GM15510 (cell line): Measurements from ENCODE around the gene DNAJA3.
A peak's percentile ranks its signal among the peaks of the same experiment; 100 is the strongest.

Experiments
- POLR2A ChIP-seq: IDR thresholded peaks from 3 replicates; pipeline ENCODE4 v1.6.1; 2011; ENCODE audit warnings: borderline replicate concordance; ENCODE audit not compliant: insufficient read length; ENCODE audit errors: extremely low read depth

DNAJA3 gene

DNA sequence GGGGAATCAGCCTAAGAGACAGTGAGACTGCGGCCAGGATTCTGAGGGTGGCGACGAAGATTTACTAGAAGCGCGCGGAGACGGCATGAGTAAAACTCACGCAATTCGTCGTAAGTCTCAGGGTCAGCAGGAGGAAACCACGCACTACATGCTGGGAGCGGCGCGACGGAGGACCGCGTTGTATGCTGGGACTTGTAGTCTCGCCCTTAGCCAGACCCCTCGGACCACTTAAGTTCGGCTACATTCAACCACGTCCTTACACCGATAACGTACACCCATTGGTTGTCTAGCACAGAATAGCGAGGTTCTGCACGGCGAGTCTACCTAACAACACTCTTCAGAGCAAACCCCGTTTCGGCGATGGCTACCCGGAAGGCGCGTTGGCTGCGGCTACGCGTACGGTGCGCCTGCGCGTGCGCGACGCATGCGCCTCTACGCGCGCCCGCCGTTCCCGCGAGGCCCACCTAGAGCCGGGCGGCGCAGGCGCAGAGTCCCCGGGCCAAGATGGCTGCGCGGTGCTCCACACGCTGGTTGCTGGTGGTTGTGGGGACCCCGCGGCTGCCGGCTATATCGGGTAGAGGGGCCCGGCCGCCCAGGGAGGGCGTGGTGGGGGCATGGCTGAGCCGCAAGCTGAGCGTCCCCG, at the start of gene DNAJA3:
Gene DNAJA3, plus strand, starts transcription at position 491 of the 643 bp plus-strand sequence. Its CDS starts 14 bp downstream, at position 505.
- peak; percentile 88 for TF ChIP-seq POLR2A

DNA sequence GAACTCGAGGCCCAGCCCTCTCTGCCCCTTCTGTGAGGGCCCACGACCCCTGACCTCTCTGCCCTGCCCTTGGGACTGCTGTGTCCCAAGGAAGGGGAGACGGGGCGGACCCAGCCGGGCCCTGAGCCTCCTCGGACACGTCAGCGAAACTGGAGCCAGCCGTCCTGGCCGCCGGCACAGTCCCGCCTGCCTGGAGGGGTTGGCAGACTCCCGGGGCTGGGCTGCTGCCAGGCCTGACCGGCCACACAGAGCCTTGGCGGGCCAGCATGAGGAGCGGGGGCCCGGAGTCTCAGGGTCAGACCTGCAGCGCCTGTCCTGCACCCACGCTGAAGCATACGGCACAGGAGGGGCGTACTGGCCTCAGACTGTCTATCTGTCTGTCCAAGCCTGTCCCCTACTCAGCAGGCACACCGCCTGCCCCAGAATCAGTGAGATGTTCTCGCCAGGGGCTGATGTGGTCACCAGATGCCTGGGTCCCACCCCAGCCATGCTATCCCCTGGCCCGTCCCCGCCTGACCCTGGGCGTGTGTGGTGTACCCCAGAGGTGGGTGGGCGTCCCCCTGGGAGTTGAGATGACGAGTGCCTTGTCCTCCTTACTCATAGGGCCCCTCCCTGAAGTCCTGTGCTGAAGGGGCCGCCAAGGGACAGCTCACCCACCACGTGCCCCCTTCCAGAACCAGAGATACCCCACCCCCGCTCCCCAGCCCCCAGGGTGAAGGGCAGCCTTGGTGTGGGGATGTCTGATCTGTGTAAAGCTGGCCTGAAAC, 49.4 kb upstream of the DNAJA3 start:
- TF ChIP-seq POLR2A: no peak

DNA sequence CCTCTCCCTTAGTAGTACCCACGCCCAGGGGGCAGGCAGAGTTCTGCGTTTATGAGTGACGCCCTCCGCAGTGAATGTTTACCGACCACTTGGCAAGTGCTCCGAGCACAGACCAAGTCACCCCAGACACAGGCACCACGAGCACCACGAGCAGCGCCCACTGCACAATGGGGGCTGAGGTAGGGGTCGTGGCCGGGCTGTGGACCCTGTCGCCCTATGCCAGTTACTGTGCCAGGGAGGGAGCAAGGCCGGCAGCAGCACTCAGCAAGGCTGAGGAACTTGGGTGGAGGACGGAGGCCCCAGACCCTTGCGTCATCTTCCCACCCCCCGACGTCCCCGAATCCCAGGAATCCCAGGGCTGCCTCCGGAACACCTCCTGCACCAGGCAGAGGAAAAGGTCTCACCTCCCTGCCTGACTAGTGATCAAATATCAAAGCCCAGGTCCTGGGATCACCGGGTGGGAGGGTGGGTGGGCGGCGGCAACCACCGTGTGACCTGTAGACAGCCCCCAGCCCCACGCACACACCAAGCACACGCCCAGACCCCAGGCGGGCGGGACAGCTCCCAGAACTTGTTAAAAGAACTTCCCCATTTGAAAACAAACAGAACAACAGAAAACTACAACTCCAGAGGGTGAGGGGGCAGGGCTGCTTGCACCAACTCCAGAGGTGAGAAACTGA, 48.6 kb upstream of the DNAJA3 start:
- TF ChIP-seq POLR2A: no peak

DNA sequence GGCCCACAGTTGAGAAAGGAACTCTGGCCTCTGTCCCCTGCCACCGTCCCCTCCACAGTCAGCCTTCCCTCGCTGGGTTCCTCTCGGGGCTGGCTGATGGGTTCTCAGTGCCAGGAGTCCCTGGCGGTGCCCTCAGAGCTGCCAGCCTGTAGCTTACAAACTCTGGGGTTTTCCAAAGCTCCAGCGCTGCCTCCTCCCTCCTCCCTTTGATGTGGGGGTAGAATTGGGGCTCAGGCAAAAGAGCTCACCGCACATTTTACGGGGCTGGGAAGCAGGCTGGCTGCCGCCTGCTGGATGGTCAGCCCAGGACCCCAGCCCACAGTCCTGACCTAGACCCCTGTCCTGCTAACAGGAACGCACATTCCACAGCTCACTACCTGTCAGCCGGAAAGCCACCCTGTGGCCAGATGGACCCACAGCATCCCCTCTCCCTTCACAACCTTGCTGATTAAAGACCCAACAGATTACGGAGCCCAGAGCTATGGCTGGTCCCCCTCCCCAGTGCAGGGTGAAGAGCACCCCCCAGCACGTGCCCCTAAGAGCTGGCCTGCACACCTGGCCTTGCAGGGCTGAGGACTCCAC, 48.0 kb upstream of the DNAJA3 start:
- TF ChIP-seq POLR2A: no peak

DNA sequence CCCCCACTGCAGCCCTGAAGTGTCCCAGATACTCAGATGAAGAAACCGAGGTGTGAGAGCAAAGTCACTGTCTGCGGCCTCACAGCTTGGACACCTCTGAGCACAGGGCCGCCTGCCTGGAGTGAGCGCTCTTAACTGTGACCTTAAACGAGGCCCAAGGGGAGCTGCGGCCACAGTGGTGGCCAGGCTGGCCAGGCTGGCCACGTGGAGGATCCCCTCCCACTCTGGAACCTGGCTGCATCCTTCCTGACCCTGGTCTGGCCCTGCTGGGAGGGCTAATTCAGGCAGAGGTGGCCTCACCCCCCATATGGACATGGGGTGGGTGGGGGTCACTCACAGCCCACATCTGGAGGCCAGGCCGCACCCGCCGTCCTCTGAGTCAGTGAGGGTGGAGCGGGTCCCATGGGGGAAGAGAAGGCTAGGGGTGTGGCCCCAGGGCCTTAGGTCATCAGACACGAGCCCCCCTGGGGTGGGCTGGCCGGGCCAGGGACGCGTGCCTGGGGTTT, 47.5 kb upstream of the DNAJA3 start:
- TF ChIP-seq POLR2A: no peak

DNA sequence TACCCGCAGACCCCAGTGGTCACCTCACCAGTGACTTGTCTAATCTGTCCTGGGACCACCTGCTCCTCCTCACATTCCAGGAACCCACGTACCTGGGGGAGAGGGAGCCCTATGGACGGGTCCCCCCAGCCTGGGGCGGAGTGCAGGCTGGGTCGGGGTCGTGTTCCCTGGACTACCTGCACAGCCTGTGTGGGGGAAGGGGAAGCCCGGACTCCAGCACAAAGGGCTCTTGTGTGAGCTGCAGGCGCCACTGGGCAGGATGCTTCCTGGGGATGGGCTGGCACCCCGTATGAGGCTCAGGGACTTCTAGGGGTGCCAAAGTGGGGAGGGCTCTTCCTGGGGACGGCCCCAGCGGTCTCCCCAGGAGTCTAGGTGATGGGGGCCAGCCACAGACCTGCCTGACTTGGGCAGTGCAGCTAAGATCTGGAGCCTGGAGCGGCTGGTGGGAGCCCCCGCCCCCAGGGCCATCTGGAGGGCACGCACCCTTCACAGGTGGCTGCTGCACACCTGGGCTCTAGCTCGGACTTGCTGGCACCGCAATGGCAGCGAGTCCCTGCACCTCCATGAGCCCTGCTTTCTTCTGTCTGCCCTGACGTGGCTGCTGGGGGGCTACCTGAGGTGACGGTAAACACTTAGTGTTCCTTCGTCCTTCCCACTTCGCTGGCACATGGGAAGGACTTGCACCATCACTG, 46.5 kb upstream of the DNAJA3 start:
- no peak for TF ChIP-seq POLR2A

DNA sequence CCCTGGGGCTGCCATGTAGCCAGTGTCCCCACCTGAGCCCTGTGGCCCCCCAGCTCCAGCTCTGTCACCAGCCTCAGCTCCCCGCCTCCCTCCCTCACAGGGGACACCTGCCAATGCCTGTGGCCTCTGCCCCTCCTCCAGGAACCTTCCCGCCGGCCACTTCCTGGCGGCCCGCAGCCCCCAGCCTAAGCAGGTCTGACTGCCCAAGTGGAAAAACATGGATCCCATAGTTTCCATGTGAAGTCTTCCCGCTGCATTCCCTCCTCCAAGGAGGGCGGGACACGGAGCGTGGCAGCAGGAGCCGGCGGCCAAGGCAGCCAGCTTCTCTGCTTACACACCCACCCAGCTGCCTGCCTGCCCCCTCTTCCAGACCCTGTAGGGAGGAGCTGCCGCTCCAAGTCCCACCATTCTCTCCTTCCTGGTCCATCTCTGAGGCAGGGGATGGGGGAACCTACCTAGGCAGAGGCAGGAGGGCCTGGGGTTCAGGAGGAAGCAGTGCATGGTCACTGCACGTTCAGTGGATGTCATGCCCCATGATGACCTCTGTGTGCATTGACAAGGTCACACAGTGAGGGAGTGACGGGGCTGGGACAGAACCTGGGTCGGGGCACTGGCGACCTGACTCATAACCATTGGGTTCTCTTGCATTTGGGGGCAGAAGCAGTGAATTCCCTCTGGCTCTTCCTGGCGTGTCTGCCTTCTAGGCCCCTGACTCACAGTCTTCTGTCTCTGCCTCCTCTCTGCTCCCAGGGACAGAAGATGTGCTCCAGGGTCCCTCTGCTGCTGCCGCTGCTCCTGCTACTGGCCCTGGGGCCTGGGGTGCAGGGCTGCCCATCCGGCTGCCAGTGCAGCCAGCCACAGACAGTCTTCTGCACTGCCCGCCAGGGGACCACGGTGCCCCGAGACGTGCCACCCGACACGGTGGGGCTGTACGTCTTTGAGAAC, 45.3 kb upstream of the DNAJA3 start:
- TF ChIP-seq POLR2A: no peak

DNA sequence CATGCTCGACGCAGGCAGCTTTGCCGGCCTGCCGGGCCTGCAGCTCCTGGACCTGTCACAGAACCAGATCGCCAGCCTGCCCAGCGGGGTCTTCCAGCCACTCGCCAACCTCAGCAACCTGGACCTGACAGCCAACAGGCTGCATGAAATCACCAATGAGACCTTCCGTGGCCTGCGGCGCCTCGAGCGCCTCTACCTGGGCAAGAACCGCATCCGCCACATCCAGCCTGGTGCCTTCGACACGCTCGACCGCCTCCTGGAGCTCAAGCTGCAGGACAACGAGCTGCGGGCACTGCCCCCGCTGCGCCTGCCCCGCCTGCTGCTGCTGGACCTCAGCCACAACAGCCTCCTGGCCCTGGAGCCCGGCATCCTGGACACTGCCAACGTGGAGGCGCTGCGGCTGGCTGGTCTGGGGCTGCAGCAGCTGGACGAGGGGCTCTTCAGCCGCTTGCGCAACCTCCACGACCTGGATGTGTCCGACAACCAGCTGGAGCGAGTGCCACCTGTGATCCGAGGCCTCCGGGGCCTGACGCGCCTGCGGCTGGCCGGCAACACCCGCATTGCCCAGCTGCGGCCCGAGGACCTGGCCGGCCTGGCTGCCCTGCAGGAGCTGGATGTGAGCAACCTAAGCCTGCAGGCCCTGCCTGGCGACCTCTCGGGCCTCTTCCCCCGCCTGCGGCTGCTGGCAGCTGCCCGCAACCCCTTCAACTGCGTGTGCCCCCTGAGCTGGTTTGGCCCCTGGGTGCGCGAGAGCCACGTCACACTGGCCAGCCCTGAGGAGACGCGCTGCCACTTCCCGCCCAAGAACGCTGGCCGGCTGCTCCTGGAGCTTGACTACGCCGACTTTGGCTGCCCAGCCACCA, 44.4 kb upstream of the DNAJA3 start:
- TF ChIP-seq POLR2A: no peak

DNA sequence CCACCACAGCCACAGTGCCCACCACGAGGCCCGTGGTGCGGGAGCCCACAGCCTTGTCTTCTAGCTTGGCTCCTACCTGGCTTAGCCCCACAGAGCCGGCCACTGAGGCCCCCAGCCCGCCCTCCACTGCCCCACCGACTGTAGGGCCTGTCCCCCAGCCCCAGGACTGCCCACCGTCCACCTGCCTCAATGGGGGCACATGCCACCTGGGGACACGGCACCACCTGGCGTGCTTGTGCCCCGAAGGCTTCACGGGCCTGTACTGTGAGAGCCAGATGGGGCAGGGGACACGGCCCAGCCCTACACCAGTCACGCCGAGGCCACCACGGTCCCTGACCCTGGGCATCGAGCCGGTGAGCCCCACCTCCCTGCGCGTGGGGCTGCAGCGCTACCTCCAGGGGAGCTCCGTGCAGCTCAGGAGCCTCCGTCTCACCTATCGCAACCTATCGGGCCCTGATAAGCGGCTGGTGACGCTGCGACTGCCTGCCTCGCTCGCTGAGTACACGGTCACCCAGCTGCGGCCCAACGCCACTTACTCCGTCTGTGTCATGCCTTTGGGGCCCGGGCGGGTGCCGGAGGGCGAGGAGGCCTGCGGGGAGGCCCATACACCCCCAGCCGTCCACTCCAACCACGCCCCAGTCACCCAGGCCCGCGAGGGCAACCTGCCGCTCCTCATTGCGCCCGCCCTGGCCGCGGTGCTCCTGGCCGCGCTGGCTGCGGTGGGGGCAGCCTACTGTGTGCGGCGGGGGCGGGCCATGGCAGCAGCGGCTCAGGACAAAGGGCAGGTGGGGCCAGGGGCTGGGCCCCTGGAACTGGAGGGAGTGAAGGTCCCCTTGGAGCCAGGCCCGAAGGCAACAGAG, 43.5 kb upstream of the DNAJA3 start:
- no peak for TF ChIP-seq POLR2A

DNA sequence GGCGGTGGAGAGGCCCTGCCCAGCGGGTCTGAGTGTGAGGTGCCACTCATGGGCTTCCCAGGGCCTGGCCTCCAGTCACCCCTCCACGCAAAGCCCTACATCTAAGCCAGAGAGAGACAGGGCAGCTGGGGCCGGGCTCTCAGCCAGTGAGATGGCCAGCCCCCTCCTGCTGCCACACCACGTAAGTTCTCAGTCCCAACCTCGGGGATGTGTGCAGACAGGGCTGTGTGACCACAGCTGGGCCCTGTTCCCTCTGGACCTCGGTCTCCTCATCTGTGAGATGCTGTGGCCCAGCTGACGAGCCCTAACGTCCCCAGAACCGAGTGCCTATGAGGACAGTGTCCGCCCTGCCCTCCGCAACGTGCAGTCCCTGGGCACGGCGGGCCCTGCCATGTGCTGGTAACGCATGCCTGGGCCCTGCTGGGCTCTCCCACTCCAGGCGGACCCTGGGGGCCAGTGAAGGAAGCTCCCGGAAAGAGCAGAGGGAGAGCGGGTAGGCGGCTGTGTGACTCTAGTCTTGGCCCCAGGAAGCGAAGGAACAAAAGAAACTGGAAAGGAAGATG, 42.8 kb upstream of the DNAJA3 start:
- TF ChIP-seq POLR2A: no peak
